Cardiac fibroblast (primary cell): Measurements from ENCODE around the gene DDX18.

Experiments
- DNase-seq, 2 donors: peaks; one replicate each; pipeline versions ENCODE4 v3.0.0 to v3.0.0-alpha.2; 2010; ENCODE audit warnings: low read depth in 2 of 2
- H3K4me3 ChIP-seq, 2 donors: replicated peaks in 1 of 2; 1 replicate in 1 of 2; 2 replicates in 1 of 2; pipeline ENCODE4 v1.5.1; 2011; ENCODE audit warnings: low read depth in 2 of 2, low read length in 2 of 2, mild to moderate bottlenecking in 2 of 2, moderate library complexity in 1 of 2
- TF ChIP-seq, protein P1 (sequence below): IDR thresholded peaks from one replicate; pipeline ENCODE4 v1.5.1; 2011; ENCODE audit warnings: low read depth, mild to moderate bottlenecking, low read length, inconsistent platforms

Gene DDX18

GRCh38 chr2:117856415-117857210 lies 42.1 kb downstream of the DDX18 start:
- DNase-seq, result peak; percentile 92 to 98
- TF ChIP-seq, protein P1, sequence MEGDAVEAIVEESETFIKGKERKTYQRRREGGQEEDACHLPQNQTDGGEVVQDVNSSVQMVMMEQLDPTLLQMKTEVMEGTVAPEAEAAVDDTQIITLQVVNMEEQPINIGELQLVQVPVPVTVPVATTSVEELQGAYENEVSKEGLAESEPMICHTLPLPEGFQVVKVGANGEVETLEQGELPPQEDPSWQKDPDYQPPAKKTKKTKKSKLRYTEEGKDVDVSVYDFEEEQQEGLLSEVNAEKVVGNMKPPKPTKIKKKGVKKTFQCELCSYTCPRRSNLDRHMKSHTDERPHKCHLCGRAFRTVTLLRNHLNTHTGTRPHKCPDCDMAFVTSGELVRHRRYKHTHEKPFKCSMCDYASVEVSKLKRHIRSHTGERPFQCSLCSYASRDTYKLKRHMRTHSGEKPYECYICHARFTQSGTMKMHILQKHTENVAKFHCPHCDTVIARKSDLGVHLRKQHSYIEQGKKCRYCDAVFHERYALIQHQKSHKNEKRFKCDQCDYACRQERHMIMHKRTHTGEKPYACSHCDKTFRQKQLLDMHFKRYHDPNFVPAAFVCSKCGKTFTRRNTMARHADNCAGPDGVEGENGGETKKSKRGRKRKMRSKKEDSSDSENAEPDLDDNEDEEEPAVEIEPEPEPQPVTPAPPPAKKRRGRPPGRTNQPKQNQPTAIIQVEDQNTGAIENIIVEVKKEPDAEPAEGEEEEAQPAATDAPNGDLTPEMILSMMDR, result no peak

GRCh38 chr2:117858336-117858735 lies 43.8 kb downstream of the DDX18 start:
- TF ChIP-seq, protein P1, result no peak
- H3K4me3 ChIP-seq, result no peak overlapping the region
- DNase-seq, result no peak

More at GRCh38 chr2:117856415-117857210, 42.1 kb downstream of the DDX18 start:
- no peak overlapping the region for H3K4me3 ChIP-seq

GRCh38 chr2:117858892-117859531 lies 44.5 kb downstream of the DDX18 start:
- H3K4me3 ChIP-seq, result no peak overlapping the region
- TF ChIP-seq, protein P1, result no peak
- DNase-seq, result no peak

GRCh38 chr2:117859532-117859911 lies 45.0 kb downstream of the DDX18 start:
- DNase-seq, result no peak
- TF ChIP-seq, protein P1, result no peak
- no peak overlapping the region for H3K4me3 ChIP-seq

GRCh38 chr2:117859924-117860647 lies 45.6 kb downstream of the DDX18 start:
- peak overlapping the region; percentile 25 to 36 for H3K4me3 ChIP-seq
- no peak for DNase-seq
- TF ChIP-seq, protein P1, result no peak

DNA sequence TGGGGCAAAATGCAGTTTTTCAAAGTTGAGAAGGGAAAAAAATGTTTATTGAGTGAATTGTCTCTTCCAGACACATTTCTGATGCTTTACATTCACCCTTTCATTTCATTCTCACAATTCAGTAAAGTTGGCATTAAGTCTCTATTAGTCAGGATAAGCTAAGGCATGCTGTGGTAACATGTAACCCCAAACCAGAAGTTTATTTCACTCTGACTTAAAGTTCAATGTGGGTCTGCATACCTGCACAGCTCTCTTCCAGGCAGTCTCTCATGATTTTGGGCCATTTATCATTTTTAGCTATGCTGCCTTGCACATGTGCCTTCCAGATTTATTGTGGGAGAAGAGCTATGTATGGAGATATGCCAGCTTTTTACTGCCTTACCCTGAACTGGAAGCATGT lies 48.0 kb downstream of the DDX18 start:
- H3K4me3 ChIP-seq, result no peak overlapping the region
- no peak for DNase-seq
- TF ChIP-seq, protein P1, result no peak
